T47D (cell line): ENCODE results near the gene GGT6.
A peak's percentile ranks its signal among the peaks of the same experiment; 100 is the strongest.
"Not testable (repeated sequence)": the region's sequence is repeated elsewhere in the genome, so short reads cannot be mapped to it uniquely, and the experiment has no call there.

Source experiments
- DNase-seq, 2 experiments: peaks; one replicate each; pipeline versions ENCODE4 v3.0.0 to v3.0.0-alpha.2; 2011 to 2012; ENCODE audit warnings: low read depth in 1 of 2, low spot score in 1 of 2
- JUND ChIP-seq: IDR thresholded peaks from 2 replicates; pipeline ENCODE4 v1.6.1; 2012; ENCODE audit warnings: low read depth
- in situ Hi-C: cut with HindIII; loops from 2 replicates; pipeline ENCODE4 v1.10.0; 2016; ENCODE audit warnings: low sequenced_read_pairs, low pct_unique_long_range_greater_than_20kb

The GGT6 gene

DNA sequence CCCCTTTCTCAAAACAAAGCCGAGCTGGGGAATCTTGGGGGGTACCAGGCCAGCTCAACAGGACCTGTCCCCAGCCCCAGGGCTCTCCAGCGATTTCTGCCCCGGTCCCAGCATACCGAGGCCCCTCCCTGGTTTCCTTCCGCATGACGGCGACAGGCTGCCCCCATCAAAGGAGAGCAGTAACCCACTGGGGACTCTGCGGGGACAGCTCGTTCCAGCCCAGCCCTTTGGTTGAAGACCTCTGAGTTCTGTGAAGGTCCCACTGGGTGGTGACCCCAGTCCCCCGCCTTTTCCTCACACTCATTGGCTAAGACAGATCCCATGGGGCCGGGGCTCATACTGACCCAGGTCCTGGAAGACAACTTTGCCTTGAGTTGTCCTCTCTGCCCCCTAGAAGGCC, 28.0 kb upstream of the GGT6 start:
- no peak for TF ChIP-seq JUND
- no peak for DNase-seq
- in situ Hi-C loops, result no loop called here

DNA sequence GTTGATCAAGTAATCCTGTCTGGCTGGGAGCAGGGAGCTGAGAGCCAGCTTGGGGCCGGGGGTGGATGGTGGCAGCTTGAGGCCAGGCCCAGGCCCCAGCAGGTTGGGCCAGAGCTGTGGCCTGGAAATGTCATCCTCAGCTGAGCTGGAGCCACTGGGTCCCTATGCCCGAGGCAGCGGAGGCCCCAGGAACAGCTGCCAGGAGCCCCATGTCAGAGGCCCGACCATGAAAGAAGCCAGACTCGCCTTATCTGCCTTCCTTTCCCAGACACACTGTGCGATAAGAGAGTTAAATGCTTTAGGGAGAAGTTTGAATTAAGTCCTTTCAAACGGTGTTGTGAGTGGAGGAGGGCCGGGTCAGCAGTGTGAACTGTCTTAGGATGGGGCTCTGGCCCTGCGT, 27.4 kb upstream of the GGT6 start:
- no peak for DNase-seq
- no peak for TF ChIP-seq JUND
- in situ Hi-C loops, result no loop called here

DNA sequence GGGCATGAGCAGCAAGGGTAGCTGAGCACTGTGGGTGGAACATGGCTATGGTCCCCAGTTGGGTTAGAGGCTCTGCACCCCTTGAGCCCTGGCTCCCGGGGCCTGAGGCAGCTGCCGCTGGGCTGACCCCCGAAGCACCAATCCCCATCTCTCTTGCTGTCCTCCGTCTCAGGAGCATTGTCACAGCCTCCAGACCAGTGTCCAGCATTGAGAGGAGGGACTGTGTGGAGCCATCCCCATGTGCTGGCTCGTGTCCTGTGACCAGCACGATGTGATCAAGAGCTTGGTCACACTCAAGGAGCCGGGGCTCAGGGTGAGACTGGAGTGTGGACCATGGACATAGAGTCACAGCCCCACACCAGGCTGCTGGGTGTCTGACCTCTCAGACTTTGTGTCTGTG, 26.8 kb upstream of the GGT6 start:
- in situ Hi-C loops, result no loop called here

DNA sequence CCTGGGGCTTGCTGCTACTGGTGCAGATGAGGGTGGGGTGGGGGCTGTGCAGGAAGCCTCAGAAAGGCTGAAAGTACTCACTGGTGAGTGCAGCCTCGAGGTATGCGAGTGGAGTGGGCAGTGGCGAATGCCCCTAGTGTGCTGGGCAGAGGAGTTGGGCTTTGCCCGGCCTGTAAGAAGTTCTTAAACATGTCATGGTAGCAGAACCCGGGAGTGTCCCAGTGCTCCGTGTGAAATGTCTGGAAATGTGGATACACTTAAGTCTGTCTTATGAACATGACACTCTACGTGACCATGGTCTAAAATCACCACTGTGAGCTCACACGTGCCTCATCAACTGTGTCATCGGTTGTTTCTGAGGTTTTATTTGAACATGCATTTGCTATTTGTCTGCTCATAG, 25.7 kb upstream of the GGT6 start:
- DNase-seq, result no peak
- no peak for TF ChIP-seq JUND
- in situ Hi-C loops, result no loop called here

More for the DNA sequence above, 26.8 kb upstream of the GGT6 start:
- TF ChIP-seq JUND, result no peak
- no peak for DNase-seq

DNA sequence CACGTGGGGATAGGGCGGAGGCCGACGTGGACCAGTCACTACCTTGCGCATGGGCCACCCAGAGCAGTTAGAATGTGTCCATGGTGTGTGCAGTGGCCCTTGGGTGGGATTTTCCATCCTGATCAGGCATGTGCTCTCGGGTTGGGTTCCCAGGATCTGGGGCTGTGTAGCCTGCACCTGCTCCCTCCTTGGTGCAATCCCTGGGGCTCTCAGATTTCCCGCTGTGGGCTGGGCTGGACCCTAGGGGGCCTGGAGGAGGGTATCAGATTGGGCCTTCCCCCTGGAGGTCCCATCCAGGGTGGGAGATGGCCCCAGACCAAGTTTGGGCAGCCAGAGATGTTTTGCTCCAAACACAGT, 25.2 kb upstream of the GGT6 start:
- no peak for DNase-seq
- in situ Hi-C loops, result no loop called here
- no peak for TF ChIP-seq JUND

DNA sequence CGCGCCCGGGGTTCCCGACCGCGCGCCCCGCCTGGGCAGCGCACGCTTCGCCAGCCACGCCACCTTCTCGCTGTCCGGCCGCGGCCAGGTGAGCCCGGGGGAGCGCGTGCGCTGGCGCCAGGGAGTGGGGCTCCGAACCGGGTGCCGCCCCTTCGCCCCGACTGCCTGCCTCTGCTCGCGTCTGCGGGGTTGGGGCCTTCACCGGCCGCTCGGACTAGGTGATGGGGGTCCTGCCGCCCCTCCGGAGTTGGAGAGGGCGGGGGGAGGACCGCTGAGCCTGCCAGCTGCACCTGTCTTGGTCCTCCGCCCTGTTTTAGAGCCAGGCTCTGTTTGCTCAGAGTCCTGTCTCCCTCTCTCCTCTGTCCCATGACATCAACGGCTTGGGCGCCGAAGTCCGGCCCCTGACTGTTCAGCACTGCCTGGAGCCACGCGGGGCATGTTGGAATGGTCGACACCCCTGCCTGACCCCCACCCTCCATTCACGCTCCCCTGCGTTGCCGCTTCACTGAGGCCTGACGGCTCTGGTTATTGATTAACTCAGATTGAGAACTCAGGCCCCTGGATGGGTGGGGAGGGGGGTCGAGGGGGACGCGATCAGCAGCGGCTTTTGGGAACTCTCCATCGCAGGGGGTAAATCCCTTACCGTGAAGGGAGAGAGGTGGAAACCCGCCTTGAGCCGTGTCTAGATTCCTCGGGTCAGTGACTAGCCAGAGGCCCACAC, 24.7 kb upstream of the GGT6 start:
- in situ Hi-C loops, result no loop called here
- TF ChIP-seq JUND, result no peak
- no peak for DNase-seq

DNA sequence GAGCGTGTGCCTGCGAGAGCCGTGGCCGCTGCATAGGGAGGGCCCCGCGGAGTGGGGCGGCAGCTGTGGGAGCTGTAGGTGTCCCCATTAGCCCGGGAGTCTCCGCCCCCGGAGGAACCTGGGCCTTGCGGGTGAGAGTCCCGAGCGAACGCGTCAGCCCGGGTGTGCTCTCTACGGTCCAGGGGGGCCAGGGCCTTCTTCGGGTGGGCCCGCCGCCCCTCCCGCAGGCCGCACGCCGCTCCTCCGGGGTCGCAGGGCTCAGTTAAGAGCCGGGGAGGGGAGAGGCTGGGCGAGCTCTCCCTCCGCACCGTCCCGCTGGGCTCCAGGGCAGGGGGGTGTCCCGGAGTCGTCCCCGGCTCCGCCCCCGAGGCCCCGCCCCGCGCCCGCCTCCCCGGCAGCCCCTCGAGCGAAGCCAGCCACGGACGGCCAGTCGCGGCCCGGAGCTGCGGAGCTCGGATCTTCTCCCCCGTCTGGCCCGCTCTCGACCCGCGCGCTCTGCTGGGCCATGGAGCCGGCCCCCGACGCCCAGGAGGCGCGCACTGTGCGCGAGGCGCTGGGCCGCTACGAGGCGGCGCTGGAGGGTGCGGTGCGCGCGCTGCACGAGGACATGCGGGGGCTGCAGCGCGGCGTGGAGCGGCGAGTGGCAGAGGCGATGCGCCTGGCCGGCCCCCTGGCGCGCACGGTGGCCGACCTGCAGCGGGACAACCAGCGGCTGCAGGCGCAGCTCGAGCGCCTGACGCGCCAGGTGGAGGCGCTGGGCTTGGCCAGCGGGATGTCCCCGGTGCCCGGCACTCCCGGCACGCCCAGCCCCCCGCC, 23.9 kb upstream of the GGT6 start, which contains the start of gene SMTNL2:
TSS of gene SMTNL2 (plus strand) at position 429 of the 816 bp plus-strand sequence. CDS start at position 506, 77 bp downstream.
- in situ Hi-C loops, result no loop called here
- TF ChIP-seq JUND, result no peak
- DNase-seq, result peak in 1 of 2 experiments; percentile 30

DNA sequence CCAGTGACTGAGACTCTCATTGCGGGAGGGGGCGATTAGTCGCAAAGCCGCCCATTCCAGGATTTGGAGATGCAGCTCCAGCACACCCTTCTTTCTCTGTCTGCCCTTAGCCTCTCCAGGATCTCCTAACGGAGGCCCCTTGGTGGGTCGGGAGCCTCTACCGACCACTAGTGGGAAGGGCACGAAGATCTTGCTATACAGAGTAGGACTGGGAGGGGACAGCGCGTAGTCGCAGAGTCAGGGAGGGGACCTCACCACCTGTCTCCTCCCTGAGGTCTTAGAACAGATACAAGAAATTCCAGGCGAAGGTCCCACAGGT, 23.4 kb upstream of the GGT6 start:
- no peak for DNase-seq
- in situ Hi-C loops, result no loop called here
- no peak for TF ChIP-seq JUND

DNA sequence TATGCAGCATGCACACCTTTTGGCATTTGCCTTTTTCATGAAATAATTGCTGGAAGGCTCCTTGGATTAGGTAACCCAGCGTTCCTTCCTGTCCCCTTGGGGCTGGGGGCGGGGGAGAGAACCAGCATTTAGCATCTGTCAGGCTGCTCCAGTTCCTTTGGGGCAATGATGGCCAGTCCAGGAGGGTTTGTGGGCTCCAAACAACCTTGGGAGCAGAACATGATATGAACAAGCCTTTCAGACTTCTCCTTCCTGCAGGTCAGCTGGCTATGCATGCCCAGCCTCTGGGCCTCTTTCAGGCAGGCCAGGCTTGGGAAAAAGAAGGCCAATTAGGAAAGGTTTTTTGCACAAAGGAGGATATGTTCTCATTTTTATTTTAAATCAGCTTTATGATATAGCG, 22.8 kb upstream of the GGT6 start:
- in situ Hi-C loops, result no loop called here
- TF ChIP-seq JUND, result no peak
- no peak for DNase-seq

DNA sequence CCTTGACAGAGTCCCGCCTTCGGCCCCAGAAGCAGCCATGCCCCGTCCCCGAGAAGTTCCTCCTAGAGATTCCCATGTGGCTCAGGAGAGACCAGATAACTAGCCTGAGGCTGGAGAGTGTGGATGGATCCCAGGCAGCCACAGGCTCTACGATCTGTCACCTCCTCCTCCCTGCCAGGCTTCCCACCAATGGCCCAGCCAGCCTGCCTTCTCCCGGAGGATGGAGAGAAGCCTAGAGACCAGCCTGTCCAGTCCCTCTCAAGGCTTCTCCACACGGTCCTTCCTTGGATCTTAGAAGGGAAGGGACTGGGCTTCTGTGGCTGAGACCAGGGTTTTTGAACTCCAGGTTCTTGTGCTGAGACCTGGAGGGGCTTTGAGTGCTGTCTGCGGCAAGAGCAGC, 22.3 kb upstream of the GGT6 start:
- DNase-seq, result no peak
- TF ChIP-seq JUND, result no peak
- in situ Hi-C loops, result no loop called here

DNA sequence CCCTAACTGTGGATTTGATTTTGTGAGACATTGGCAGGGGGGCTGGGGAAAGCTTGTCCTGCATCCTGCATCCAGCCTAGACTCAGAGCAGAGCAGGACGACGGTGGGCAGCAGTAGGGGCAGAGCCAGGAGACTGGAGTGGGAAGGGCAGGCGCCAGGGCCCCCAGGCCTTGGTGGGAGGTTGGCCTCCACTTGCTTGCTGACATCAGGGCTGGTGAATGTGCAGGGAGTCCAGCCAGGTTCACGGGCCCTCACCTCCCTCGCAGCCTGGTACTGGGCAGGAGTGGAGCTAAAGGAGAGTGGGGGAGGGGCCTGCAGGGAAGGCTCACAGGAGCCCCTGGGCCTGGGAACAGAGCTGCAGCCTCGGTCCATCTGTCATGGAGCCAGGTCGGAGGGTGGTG, 21.7 kb upstream of the GGT6 start:
- in situ Hi-C loops, result no loop called here
- no peak for DNase-seq
- TF ChIP-seq JUND, result no peak

DNA sequence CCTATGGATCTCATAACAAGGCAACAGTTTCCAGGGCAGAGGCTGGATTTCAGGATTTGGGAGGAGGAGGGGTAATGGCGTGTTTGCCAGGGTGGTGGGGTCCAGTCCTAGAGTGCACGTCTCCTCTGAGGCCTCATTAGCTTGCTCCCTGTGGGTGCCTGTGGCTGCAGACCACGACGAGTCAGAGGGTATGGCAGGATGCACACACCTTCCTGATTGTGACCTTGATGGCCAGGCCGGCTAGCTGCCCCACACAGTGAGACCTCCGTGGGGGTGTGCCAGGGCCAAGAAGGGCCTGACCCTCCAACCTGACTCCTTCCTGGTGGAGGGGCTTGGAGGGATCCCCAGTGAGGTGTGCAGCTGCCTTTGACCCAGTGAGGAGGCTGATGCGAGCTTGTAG, 19.9 kb upstream of the GGT6 start:
- in situ Hi-C loops, result no loop called here
- DNase-seq, result no peak
- no peak for TF ChIP-seq JUND

DNA sequence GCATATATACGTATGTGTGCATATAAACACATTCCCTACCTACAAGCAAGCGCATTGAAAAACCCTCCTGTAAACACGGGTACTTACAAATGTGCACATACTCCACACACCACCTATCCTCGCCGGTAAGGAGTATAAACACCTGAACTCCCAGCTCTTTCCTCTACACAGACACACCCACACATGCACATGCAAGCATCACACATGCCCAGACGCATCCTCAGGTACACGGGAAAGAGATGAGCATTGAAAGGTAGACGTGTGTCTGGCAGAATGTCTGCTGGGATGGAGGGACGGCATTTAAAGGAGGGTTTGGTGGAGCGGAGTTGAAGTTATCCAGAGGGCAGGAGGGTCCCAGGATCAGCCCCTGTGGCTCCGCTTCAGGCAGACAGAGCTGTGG, 19.3 kb upstream of the GGT6 start:
- TF ChIP-seq JUND, result no peak
- in situ Hi-C loops, result no loop called here
- DNase-seq, result no peak

DNA sequence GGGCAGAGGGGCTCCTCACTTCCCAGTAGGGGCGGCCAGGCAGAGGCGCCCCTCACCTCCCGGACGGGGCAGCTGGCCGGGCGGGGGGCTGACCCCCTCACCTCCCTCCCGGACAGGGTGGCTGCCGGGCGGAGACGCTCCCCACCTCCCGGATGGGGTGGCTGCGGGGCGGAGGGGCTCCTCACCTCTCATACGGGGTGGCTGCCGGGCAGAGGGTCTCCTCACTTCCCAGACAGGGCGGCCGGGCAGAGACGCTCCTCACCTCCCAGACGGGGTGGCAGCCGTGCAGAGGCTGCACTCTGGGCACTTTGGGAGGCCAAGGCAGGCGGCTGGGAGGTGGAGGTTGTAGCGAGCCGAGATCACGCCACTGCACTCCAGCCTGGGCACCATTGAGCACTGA, 18.0 kb upstream of the GGT6 start:
- DNase-seq, in situ Hi-C loops: not testable (repeated sequence)
